Neural progenitor cell (in vitro differentiated cells): Measurements from ENCODE around the gene TMEM147.

ENCODE experiments used
- EZH2 ChIP-seq: fragments of 200-600 bp; sonication (generic); IDR thresholded peaks from 2 replicates; pipeline ENCODE4 v1.6.1; 2017; ENCODE audit warnings: antibody characterized with exemption, mild to moderate bottlenecking, moderate library complexity
- EZH2phosphoT487 ChIP-seq: fragments of 200-600 bp; sonication (generic); IDR thresholded peaks from 2 replicates; pipeline ENCODE4 v1.6.1; 2017; ENCODE audit warnings: antibody characterized with exemption
- TF ChIP-seq, protein P1 (sequence below): fragments of 200-600 bp; sonication (generic); IDR thresholded peaks from 2 replicates; pipeline ENCODE4 v1.5.1; 2017; ENCODE audit warnings: antibody characterized with exemption, mild to moderate bottlenecking

- TF ChIP-seq, protein P1, sequence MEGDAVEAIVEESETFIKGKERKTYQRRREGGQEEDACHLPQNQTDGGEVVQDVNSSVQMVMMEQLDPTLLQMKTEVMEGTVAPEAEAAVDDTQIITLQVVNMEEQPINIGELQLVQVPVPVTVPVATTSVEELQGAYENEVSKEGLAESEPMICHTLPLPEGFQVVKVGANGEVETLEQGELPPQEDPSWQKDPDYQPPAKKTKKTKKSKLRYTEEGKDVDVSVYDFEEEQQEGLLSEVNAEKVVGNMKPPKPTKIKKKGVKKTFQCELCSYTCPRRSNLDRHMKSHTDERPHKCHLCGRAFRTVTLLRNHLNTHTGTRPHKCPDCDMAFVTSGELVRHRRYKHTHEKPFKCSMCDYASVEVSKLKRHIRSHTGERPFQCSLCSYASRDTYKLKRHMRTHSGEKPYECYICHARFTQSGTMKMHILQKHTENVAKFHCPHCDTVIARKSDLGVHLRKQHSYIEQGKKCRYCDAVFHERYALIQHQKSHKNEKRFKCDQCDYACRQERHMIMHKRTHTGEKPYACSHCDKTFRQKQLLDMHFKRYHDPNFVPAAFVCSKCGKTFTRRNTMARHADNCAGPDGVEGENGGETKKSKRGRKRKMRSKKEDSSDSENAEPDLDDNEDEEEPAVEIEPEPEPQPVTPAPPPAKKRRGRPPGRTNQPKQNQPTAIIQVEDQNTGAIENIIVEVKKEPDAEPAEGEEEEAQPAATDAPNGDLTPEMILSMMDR = no peak
- TF ChIP-seq EZH2phosphoT487 = no peak
- TF ChIP-seq EZH2 = no peak
Observed at GRCh38 chr19:35578707-35579106, 33.3 kb downstream of the TMEM147 start.
